Measurements from ENCODE around the gene QPCT.

Gene QPCT

GRCh38 chr2:37317746-37318145 is 26.7 kb upstream of the QPCT start:
- H3K27me3 ChIP-seq (ENCODE audit: control insufficient read depth, insufficient read depth, low read length): no peaks in the 10 kb centered on the region
- H3K9ac ChIP-seq (ENCODE audit: low read depth, low read length): no peak overlapping the region
- H3K4me3 ChIP-seq (ENCODE audit: low read depth, low read length): no peak overlapping the region
- peaks cover 11% of the 10 kb centered on the region for H3K4me1 ChIP-seq (ENCODE audit: control insufficient read depth, insufficient read depth, low read length)
- H3K36me3 ChIP-seq (ENCODE audit: control insufficient read depth, insufficient read depth, low read length): no peaks in the 10 kb centered on the region
- no peaks in the 10 kb centered on the region for H3K9me3 ChIP-seq (ENCODE audit: control insufficient read depth, insufficient read depth, low read length)

GRCh38 chr2:37318401-37318800 is 26.0 kb upstream of the QPCT start:
- Histone ChIP-seq H3K4me1 (ENCODE audit: control insufficient read depth, insufficient read depth, low read length) (peaks cover 11% of the 10 kb centered on the region), H3K36me3 (ENCODE audit: control insufficient read depth, insufficient read depth, low read length) (no peaks in the 10 kb centered on the region), H3K4me3 (ENCODE audit: low read depth, low read length) (no peak overlapping the region), H3K9ac (ENCODE audit: low read depth, low read length) (no peak overlapping the region), H3K9me3 (ENCODE audit: control insufficient read depth, insufficient read depth, low read length) (no peaks in the 10 kb centered on the region), H3K27me3 (ENCODE audit: control insufficient read depth, insufficient read depth, low read length) (no peaks in the 10 kb centered on the region)

GRCh38 chr2:37319754-37320609 is 24.4 kb upstream of the QPCT start:
- Histone ChIP-seq H3K36me3 (ENCODE audit: control insufficient read depth, insufficient read depth, low read length) (no peaks in the 10 kb centered on the region), H3K4me1 (ENCODE audit: control insufficient read depth, insufficient read depth, low read length) (peaks cover 11% of the 10 kb centered on the region), H3K9me3 (ENCODE audit: control insufficient read depth, insufficient read depth, low read length) (no peaks in the 10 kb centered on the region), H3K27me3 (ENCODE audit: control insufficient read depth, insufficient read depth, low read length) (peaks cover 1% of the 10 kb centered on the region), H3K9ac (ENCODE audit: low read depth, low read length) (no peak overlapping the region), H3K4me3 (ENCODE audit: low read depth, low read length) (no peak overlapping the region)

- Histone ChIP-seq H3K36me3 (ENCODE audit: control insufficient read depth, insufficient read depth, low read length) (no peaks in the 10 kb centered on the region), H3K4me3 (ENCODE audit: low read depth, low read length) (no peak overlapping the region), H3K9ac (ENCODE audit: low read depth, low read length) (no peak overlapping the region), H3K27me3 (ENCODE audit: control insufficient read depth, insufficient read depth, low read length) (peaks cover 13% of the 10 kb centered on the region), H3K9me3 (ENCODE audit: control insufficient read depth, insufficient read depth, low read length) (no peaks in the 10 kb centered on the region), H3K4me1 (ENCODE audit: control insufficient read depth, insufficient read depth, low read length) (peaks cover 10% of the 10 kb centered on the region)
These were observed 23.3 kb upstream of the QPCT start for GRCh38 chr2:37321029-37321682.

- H3K27me3 ChIP-seq (ENCODE audit: control insufficient read depth, insufficient read depth, low read length): peaks cover 21% of the 10 kb centered on the region
- no peaks in the 10 kb centered on the region for H3K36me3 ChIP-seq (ENCODE audit: control insufficient read depth, insufficient read depth, low read length)
- no peak overlapping the region for H3K4me3 ChIP-seq (ENCODE audit: low read depth, low read length)
- peaks cover 8% of the 10 kb centered on the region for H3K4me1 ChIP-seq (ENCODE audit: control insufficient read depth, insufficient read depth, low read length)
- no peak overlapping the region for H3K9ac ChIP-seq (ENCODE audit: low read depth, low read length)
- H3K9me3 ChIP-seq (ENCODE audit: control insufficient read depth, insufficient read depth, low read length): no peaks in the 10 kb centered on the region
These were observed 22.1 kb upstream of the QPCT start for GRCh38 chr2:37322368-37322767.

- Histone ChIP-seq H3K27me3 (ENCODE audit: control insufficient read depth, insufficient read depth, low read length) (peaks cover 21% of the 10 kb centered on the region), H3K36me3 (ENCODE audit: control insufficient read depth, insufficient read depth, low read length) (no peaks in the 10 kb centered on the region), H3K9me3 (ENCODE audit: control insufficient read depth, insufficient read depth, low read length) (no peaks in the 10 kb centered on the region), H3K4me3 (ENCODE audit: low read depth, low read length) (peak overlapping the region; percentile 68), H3K4me1 (ENCODE audit: control insufficient read depth, insufficient read depth, low read length) (peaks cover 8% of the 10 kb centered on the region), H3K9ac (ENCODE audit: low read depth, low read length) (peak overlapping the region; percentile 74)
These were observed 21.2 kb upstream of the QPCT start for GRCh38 chr2:37323176-37323780.

DNA sequence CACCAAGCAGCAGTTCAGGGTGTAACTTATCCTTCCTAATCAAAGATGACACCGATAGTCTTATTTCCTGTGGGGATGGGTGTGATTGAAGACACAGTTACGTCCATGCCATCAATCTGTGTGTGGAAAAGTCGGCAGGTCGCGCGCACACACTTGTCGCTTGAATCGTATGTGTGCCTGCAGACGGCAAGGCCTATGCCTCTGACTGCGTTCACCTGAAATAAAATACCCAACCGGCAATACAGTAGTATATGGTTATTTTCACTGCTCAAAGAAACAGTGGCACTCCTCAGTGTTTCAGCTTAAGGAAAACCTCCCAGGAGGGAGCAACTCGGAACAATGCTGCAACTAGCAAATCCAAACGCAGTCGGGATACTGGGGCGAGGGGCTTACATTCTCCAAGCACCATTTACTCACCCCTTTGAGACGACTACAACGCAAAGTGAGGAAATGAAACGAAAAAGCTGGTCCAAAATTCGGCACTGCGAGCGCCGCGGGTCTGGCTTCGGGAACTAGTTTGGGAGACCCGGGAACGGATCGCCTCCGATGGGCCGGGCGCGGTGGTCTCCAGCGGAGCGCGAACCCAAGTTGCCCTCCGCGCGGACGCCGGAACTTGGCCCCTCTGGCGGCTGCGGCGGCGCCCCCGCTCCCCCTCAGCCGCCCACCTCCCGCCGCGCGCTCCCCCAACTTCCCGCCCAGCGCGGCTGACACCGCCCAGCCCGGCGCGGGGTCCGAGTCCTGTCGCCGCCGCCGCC is 20.5 kb upstream of the QPCT start:
- peak overlapping the region; percentile 74 for H3K9ac ChIP-seq (ENCODE audit: low read depth, low read length)
- peaks cover 4% of the 10 kb centered on the region for H3K4me1 ChIP-seq (ENCODE audit: control insufficient read depth, insufficient read depth, low read length)
- H3K36me3 ChIP-seq (ENCODE audit: control insufficient read depth, insufficient read depth, low read length): no peaks in the 10 kb centered on the region
- peaks cover 21% of the 10 kb centered on the region for H3K27me3 ChIP-seq (ENCODE audit: control insufficient read depth, insufficient read depth, low read length)
- no peaks in the 10 kb centered on the region for H3K9me3 ChIP-seq (ENCODE audit: control insufficient read depth, insufficient read depth, low read length)
- H3K4me3 ChIP-seq (ENCODE audit: low read depth, low read length): peak overlapping the region; percentile 68

DNA sequence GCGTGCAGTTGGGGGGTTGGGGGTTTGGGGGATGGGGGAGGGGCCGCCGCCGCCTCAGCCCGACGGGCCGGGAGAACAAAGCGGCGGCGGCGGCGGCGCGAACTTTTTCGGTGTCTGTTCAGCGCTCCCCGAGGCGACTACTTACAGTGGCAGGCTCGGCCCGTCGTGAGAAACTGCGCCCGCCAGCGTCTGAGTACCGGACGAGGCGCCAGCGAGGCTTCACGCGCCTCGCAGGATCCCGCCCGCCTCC is 20.0 kb upstream of the QPCT start:
- Histone ChIP-seq H3K36me3 (ENCODE audit: control insufficient read depth, insufficient read depth, low read length) (no peaks in the 10 kb centered on the region), H3K9me3 (ENCODE audit: control insufficient read depth, insufficient read depth, low read length) (no peaks in the 10 kb centered on the region), H3K4me3 (ENCODE audit: low read depth, low read length) (peak overlapping the region; percentile 85), H3K27me3 (ENCODE audit: control insufficient read depth, insufficient read depth, low read length) (peaks cover 21% of the 10 kb centered on the region), H3K4me1 (ENCODE audit: control insufficient read depth, insufficient read depth, low read length) (peaks cover 4% of the 10 kb centered on the region), H3K9ac (ENCODE audit: low read depth, low read length) (no peak overlapping the region)

- Histone ChIP-seq H3K4me3 (ENCODE audit: low read depth, low read length) (peak within 1 kb of the TSS; percentile 85), H3K9me3 (ENCODE audit: control insufficient read depth, insufficient read depth, low read length) (no peaks in the 10 kb centered on the region), H3K27me3 (ENCODE audit: control insufficient read depth, insufficient read depth, low read length) (peaks cover 21% of the 10 kb centered on the region), H3K36me3 (ENCODE audit: control insufficient read depth, insufficient read depth, low read length) (no peaks in the 10 kb centered on the region), H3K9ac (ENCODE audit: low read depth, low read length) (peak within 1 kb of the TSS; percentile 74), H3K4me1 (ENCODE audit: control insufficient read depth, insufficient read depth, low read length) (peaks cover 4% of the 10 kb centered on the region)
These were observed 19.4 kb upstream of the QPCT start, which contains the start of gene PRKD3 for GRCh38 chr2:37324786-37325624. PRKD3 (minus strand) TSS chr2:37324833; CDS start chr2:37316524, 8,309 bp downstream.

GRCh38 chr2:37325625-37326071 is 18.8 kb upstream of the QPCT start:
- H3K9ac ChIP-seq (ENCODE audit: low read depth, low read length): no peak overlapping the region
- H3K4me1 ChIP-seq (ENCODE audit: control insufficient read depth, insufficient read depth, low read length): peaks cover 4% of the 10 kb centered on the region
- H3K27me3 ChIP-seq (ENCODE audit: control insufficient read depth, insufficient read depth, low read length): peaks cover 21% of the 10 kb centered on the region
- H3K36me3 ChIP-seq (ENCODE audit: control insufficient read depth, insufficient read depth, low read length): no peaks in the 10 kb centered on the region
- H3K4me3 ChIP-seq (ENCODE audit: low read depth, low read length): peak overlapping the region; percentile 85
- no peaks in the 10 kb centered on the region for H3K9me3 ChIP-seq (ENCODE audit: control insufficient read depth, insufficient read depth, low read length)

DNA sequence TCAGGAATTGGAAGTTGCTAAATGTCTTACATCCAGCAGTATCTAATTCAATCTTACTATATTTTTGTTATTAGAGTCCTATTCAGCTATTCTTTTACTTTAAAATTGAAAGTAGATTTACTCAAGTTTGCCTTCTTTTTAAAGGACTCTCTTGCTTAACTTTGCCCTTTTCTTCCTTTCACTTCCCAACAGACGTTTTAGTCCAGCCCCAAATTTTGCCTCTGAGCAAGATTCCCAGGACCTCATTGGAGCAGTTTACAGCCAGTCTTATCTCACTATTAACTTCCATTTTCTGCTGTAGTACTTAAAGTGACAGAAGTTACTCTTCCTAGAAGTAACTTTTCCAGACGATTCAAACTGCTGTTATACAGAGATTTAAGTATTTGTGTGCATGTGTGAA is 18.1 kb upstream of the QPCT start:
- Histone ChIP-seq H3K9me3 (ENCODE audit: control insufficient read depth, insufficient read depth, low read length) (no peaks in the 10 kb centered on the region), H3K4me3 (ENCODE audit: low read depth, low read length) (no peak overlapping the region), H3K27me3 (ENCODE audit: control insufficient read depth, insufficient read depth, low read length) (peaks cover 21% of the 10 kb centered on the region), H3K9ac (ENCODE audit: low read depth, low read length) (no peak overlapping the region), H3K4me1 (ENCODE audit: control insufficient read depth, insufficient read depth, low read length) (peaks cover 4% of the 10 kb centered on the region), H3K36me3 (ENCODE audit: control insufficient read depth, insufficient read depth, low read length) (no peaks in the 10 kb centered on the region)
